Measurements from ENCODE around the gene CEACAM8.

DNA sequence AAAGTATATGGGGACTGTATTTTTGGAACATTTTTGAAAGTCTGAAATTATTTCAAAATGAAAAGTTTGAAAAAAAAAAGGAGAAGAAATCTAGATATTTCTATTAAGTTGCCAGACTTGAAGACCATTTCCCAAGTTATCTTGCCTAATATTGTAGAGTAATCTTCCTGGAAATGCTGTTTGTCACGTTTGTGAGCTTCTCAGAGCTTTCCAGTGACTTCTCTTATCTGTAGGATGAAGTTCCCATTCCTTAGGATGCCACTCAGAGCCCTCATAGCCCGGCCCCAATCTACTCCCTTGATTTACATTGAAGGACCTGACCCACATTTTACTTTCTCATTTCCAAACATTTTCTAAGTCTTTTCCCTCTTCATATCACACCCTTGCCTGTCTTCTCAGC is 23.6 kb downstream of the CEACAM8 start:
- TF ChIP-seq, protein P1, sequence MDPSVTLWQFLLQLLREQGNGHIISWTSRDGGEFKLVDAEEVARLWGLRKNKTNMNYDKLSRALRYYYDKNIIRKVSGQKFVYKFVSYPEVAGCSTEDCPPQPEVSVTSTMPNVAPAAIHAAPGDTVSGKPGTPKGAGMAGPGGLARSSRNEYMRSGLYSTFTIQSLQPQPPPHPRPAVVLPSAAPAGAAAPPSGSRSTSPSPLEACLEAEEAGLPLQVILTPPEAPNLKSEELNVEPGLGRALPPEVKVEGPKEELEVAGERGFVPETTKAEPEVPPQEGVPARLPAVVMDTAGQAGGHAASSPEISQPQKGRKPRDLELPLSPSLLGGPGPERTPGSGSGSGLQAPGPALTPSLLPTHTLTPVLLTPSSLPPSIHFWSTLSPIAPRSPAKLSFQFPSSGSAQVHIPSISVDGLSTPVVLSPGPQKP (IDR thresholded peaks at IDR 0.05; ENCODE audit: low read depth, low read length) = no peak
- TF ChIP-seq RAD21 (conservative IDR thresholded peaks at IDR 0.05 in 1 of 2, IDR thresholded peaks at IDR 0.05 in 1 of 2) (no peak), EP300 (IDR thresholded peaks at IDR 0.05) (no peak), HEYL (CRISPR knock-in tag; IDR thresholded peaks at IDR 0.05) (no peak), SREBF2 (IDR thresholded peaks at IDR 0.05) (no peak), BHLHE40 (IDR thresholded peaks at IDR 0.05; ENCODE audit: low read depth, low read length) (no peak), RCOR1 (IDR thresholded peaks at IDR 0.05; ENCODE audit: low read depth, low read length) (no peak), JUN (IDR thresholded peaks at IDR 0.05) (no peak)
- TF ChIP-seq, protein P2, sequence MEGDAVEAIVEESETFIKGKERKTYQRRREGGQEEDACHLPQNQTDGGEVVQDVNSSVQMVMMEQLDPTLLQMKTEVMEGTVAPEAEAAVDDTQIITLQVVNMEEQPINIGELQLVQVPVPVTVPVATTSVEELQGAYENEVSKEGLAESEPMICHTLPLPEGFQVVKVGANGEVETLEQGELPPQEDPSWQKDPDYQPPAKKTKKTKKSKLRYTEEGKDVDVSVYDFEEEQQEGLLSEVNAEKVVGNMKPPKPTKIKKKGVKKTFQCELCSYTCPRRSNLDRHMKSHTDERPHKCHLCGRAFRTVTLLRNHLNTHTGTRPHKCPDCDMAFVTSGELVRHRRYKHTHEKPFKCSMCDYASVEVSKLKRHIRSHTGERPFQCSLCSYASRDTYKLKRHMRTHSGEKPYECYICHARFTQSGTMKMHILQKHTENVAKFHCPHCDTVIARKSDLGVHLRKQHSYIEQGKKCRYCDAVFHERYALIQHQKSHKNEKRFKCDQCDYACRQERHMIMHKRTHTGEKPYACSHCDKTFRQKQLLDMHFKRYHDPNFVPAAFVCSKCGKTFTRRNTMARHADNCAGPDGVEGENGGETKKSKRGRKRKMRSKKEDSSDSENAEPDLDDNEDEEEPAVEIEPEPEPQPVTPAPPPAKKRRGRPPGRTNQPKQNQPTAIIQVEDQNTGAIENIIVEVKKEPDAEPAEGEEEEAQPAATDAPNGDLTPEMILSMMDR (IDR thresholded peaks at IDR 0.05) = no peak
- TF ChIP-seq, protein P3, sequence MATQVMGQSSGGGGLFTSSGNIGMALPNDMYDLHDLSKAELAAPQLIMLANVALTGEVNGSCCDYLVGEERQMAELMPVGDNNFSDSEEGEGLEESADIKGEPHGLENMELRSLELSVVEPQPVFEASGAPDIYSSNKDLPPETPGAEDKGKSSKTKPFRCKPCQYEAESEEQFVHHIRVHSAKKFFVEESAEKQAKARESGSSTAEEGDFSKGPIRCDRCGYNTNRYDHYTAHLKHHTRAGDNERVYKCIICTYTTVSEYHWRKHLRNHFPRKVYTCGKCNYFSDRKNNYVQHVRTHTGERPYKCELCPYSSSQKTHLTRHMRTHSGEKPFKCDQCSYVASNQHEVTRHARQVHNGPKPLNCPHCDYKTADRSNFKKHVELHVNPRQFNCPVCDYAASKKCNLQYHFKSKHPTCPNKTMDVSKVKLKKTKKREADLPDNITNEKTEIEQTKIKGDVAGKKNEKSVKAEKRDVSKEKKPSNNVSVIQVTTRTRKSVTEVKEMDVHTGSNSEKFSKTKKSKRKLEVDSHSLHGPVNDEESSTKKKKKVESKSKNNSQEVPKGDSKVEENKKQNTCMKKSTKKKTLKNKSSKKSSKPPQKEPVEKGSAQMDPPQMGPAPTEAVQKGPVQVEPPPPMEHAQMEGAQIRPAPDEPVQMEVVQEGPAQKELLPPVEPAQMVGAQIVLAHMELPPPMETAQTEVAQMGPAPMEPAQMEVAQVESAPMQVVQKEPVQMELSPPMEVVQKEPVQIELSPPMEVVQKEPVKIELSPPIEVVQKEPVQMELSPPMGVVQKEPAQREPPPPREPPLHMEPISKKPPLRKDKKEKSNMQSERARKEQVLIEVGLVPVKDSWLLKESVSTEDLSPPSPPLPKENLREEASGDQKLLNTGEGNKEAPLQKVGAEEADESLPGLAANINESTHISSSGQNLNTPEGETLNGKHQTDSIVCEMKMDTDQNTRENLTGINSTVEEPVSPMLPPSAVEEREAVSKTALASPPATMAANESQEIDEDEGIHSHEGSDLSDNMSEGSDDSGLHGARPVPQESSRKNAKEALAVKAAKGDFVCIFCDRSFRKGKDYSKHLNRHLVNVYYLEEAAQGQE (IDR thresholded peaks at IDR 0.05) = no peak
- TF ChIP-seq, protein P4, sequence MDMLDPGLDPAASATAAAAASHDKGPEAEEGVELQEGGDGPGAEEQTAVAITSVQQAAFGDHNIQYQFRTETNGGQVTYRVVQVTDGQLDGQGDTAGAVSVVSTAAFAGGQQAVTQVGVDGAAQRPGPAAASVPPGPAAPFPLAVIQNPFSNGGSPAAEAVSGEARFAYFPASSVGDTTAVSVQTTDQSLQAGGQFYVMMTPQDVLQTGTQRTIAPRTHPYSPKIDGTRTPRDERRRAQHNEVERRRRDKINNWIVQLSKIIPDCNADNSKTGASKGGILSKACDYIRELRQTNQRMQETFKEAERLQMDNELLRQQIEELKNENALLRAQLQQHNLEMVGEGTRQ (IDR thresholded peaks at IDR 0.05) = no peak

All from A549 (cell line).